GM21528 (cell line): ENCODE results near the gene NTN4.
"Not testable (repeated sequence)": the region's sequence is repeated elsewhere in the genome, so short reads cannot be mapped to it uniquely, and the experiment has no call there.

Source experiments
- ATAC-seq: cut with Tn5 transposase; IDR thresholded peaks from one replicate; pipeline ENCODE4 v1.9.1; 2021; ENCODE audit warnings: mild to moderate bottlenecking, moderate library complexity; ENCODE audit not compliant: unreplicated experiment, low FRiP score

NTN4 gene

GRCh38 chr12:95759718-95760117 is 30.8 kb downstream of the NTN4 start:
- no peak for ATAC-seq

- no peak for ATAC-seq
Measured at GRCh38 chr12:95759039-95759438, 31.5 kb downstream of the NTN4 start.

- no peak for ATAC-seq
Measured at GRCh38 chr12:95756362-95756761, 34.2 kb downstream of the NTN4 start.

GRCh38 chr12:95755261-95755865 is 35.2 kb downstream of the NTN4 start:
- ATAC-seq = no peak

GRCh38 chr12:95746062-95746461 is 44.5 kb downstream of the NTN4 start:
- not testable (repeated sequence) for ATAC-seq

- no peak for ATAC-seq
Measured at GRCh38 chr12:95742586-95742985, 48.0 kb downstream of the NTN4 start.

GRCh38 chr12:95741635-95742034 is 48.9 kb downstream of the NTN4 start:
- ATAC-seq = no peak

- no peak for ATAC-seq
Measured at GRCh38 chr12:95740751-95741150, 49.8 kb downstream of the NTN4 start.

GRCh38 chr12:95739561-95740313 is 50.8 kb downstream of the NTN4 start:
- no peak for ATAC-seq

GRCh38 chr12:95738024-95738611 is 52.4 kb downstream of the NTN4 start:
- no peak for ATAC-seq

- no peak for ATAC-seq
Measured at GRCh38 chr12:95736631-95737030, 53.9 kb downstream of the NTN4 start.

GRCh38 chr12:95735728-95736127 is 54.8 kb downstream of the NTN4 start:
- not testable (repeated sequence) for ATAC-seq

- ATAC-seq = no peak
Measured at GRCh38 chr12:95733141-95733825, 57.3 kb downstream of the NTN4 start.

- ATAC-seq = peak; percentile 80
Measured at GRCh38 chr12:95731519-95731958, 59.0 kb downstream of the NTN4 start.

- ATAC-seq = no peak
Measured at GRCh38 chr12:95730457-95730856, 60.1 kb downstream of the NTN4 start.

GRCh38 chr12:95726903-95727302 is 63.7 kb downstream of the NTN4 start:
- no peak for ATAC-seq

- ATAC-seq = no peak
Measured at GRCh38 chr12:95724767-95725166, 65.8 kb downstream of the NTN4 start.

GRCh38 chr12:95723693-95724384 is 66.7 kb downstream of the NTN4 start:
- no peak for ATAC-seq

- no peak for ATAC-seq
Measured at GRCh38 chr12:95721320-95721719, 69.2 kb downstream of the NTN4 start.

- ATAC-seq = no peak
Measured at GRCh38 chr12:95720146-95720545, 70.4 kb downstream of the NTN4 start.

- no peak for ATAC-seq
Measured at GRCh38 chr12:95718772-95719171, 71.8 kb downstream of the NTN4 start.
